Tibial artery (tissue), 4 donors: ENCODE results near the gene RRAD.
"Not testable (repeated sequence)": the region's sequence is repeated elsewhere in the genome, so short reads cannot be mapped to it uniquely, and the experiment has no call there.

Experiments
- DNase-seq, 2 donors: peaks; one replicate each; pipeline ENCODE4 v3.0.0-alpha.2; 2019
- H3K27ac ChIP-seq, 2 donors: fragments of 200-600 bp; sonication (generic) in 1 of 2; 1 replicate in 1 of 2; 2 replicates in 1 of 2; pipeline ENCODE4 v1.5.1; 2018 to 2019; ENCODE audit warnings: mild to moderate bottlenecking in 1 of 2
- H3K27me3 ChIP-seq, 2 donors: fragments of 200-600 bp; sonication (generic) in 1 of 2; one replicate each; pipeline versions ENCODE4 v1.5.1 to v1.6.0; 2016 to 2019
- H3K36me3 ChIP-seq, 3 donors: fragments of 200-600 bp; sonication (generic) in 2 of 3; one replicate each; pipeline ENCODE4 v1.5.1; 2016 to 2019; ENCODE audit warnings: mild to moderate bottlenecking in 2 of 3
- H3K4me1 ChIP-seq, 4 donors: fragments of 200-600 bp; sonication (generic) in 2 of 4; 1 replicate in 3 of 4; 2 replicates in 1 of 4; pipeline ENCODE4 v1.5.1; 2016 to 2019
- H3K4me3 ChIP-seq, 2 donors: fragments of 200-600 bp; sonication (generic) in 1 of 2; 1 replicate in 1 of 2; 2 replicates in 1 of 2; pipeline ENCODE4 v1.5.1; 2018 to 2019; ENCODE audit warnings: mild to moderate bottlenecking in 2 of 2
- H3K9me3 ChIP-seq, 3 donors: fragments of 200-600 bp; sonication (generic) in 1 of 3; one replicate each; pipeline ENCODE4 v1.5.1; 2016 to 2019
- CTCF ChIP-seq, 2 experiments: fragments of 200-600 bp in 1 of 2; fragments of 450-650 bp in 1 of 2; IDR thresholded peaks; one replicate each; pipeline ENCODE4 v1.5.1; 2017 to 2019; ENCODE audit warnings: antibody characterized with exemption in 2 of 2, mild to moderate bottlenecking in 1 of 2, moderate library complexity in 1 of 2
- intact Hi-C: fragments of 100-400 bp; cut with DNase I; formaldehyde crosslinking; loops from one replicate; pipeline ENCODE4 v1.15.0; 2023; ENCODE audit warnings: low total_unique reads

Gene RRAD

GRCh38 chr16:66937725-66938337 lies 12.5 kb upstream of the RRAD start:
- TF ChIP-seq CTCF (IDR thresholded peaks at IDR 0.05), result no peak
- Histone ChIP-seq H3K4me1 (peaks cover 4 to 35% (median 28%) of the 10 kb centered on the region in 4 donors), H3K27ac (no peak overlapping the region), H3K36me3 (peaks cover 25 to 60% (median 49%) of the 10 kb centered on the region in 3 donors), H3K27me3 (no peaks in the 10 kb centered on the region), H3K4me3 (no peak overlapping the region), H3K9me3 (no peaks in the 10 kb centered on the region)
- DNase-seq, result no peak
- intact Hi-C loops, result no loop called here

GRCh38 chr16:66936889-66937554 lies 11.7 kb upstream of the RRAD start:
- H3K9me3 ChIP-seq, result no peaks in the 10 kb centered on the region
- H3K4me1 ChIP-seq, result peaks cover 4 to 43% (median 35%) of the 10 kb centered on the region in 4 donors
- H3K4me3 ChIP-seq, result no peak overlapping the region
- no peak for TF ChIP-seq CTCF (IDR thresholded peaks at IDR 0.05)
- H3K36me3 ChIP-seq, result peaks cover 19 to 60% (median 42%) of the 10 kb centered on the region in 3 donors
- H3K27ac ChIP-seq, result no peak overlapping the region
- intact Hi-C loops, result no loop called here
- no peaks in the 10 kb centered on the region for H3K27me3 ChIP-seq
- DNase-seq, result no peak

GRCh38 chr16:66936462-66936861 lies 11.1 kb upstream of the RRAD start:
- H3K4me1 ChIP-seq, result peaks cover 4 to 45% (median 35%) of the 10 kb centered on the region in 4 donors
- H3K27me3 ChIP-seq, result no peaks in the 10 kb centered on the region
- H3K9me3 ChIP-seq, result no peaks in the 10 kb centered on the region
- intact Hi-C loops, result no loop called here
- TF ChIP-seq CTCF (IDR thresholded peaks at IDR 0.05), result no peak
- no peak overlapping the region for H3K4me3 ChIP-seq
- peaks cover 14 to 60% (median 37%) of the 10 kb centered on the region in 3 donors for H3K36me3 ChIP-seq
- DNase-seq, result no peak
- H3K27ac ChIP-seq, result no peak overlapping the region

GRCh38 chr16:66935314-66936011 lies 10.1 kb upstream of the RRAD start, which contains the start of gene CES2:
TSS of gene CES2 (plus strand) at chr16:66935516. CDS start at chr16:66935636, 120 bp downstream.
- DNase-seq, result peak in 1 of 2 donors; percentile 85
- intact Hi-C loops, result loop anchor here (2.0 kb wide), 1 partner anchor 41 kb away; no protein-coding TSS in a partner anchor
- Histone ChIP-seq H3K9me3 (no peaks in the 10 kb centered on the region), H3K36me3 (peaks cover 4 to 59% (median 27%) of the 10 kb centered on the region in 3 donors), H3K4me1 (peaks cover 4 to 45% (median 35%) of the 10 kb centered on the region in 4 donors), H3K27me3 (no peaks in the 10 kb centered on the region), H3K27ac (peak within 1 kb of the TSS; percentile 95 to 97), H3K4me3 (peak within 1 kb of the TSS; percentile 95 to 97)
- TF ChIP-seq CTCF (IDR thresholded peaks at IDR 0.05), result no peak

- H3K27me3 ChIP-seq, H3K9me3 ChIP-seq, DNase-seq: not testable (repeated sequence)
- intact Hi-C loops, result loop anchor here (2.0 kb wide), 1 partner anchor 40 kb away; no protein-coding TSS in a partner anchor
- H3K36me3 ChIP-seq, result peaks cover 0 to 53% (median 21%) of the 10 kb centered on the region in 3 donors
- peak overlapping the region; percentile 95 to 97 for H3K27ac ChIP-seq
- peaks cover 4 to 45% (median 35%) of the 10 kb centered on the region in 4 donors for H3K4me1 ChIP-seq
- peak overlapping the region; percentile 95 to 97 for H3K4me3 ChIP-seq
Observed at GRCh38 chr16:66934839-66935313, 9.5 kb upstream of the RRAD start.
